HG02840 (cell line): ENCODE measurements around the gene NSG1.

Experiments used
- ATAC-seq: cut with Tn5 transposase; IDR thresholded peaks from one replicate; pipeline ENCODE4 v1.9.1; 2021; ENCODE audit warnings: mild to moderate bottlenecking, moderate library complexity, moderate number of reproducible peaks; ENCODE audit not compliant: unreplicated experiment, low FRiP score

NSG1 gene

DNA sequence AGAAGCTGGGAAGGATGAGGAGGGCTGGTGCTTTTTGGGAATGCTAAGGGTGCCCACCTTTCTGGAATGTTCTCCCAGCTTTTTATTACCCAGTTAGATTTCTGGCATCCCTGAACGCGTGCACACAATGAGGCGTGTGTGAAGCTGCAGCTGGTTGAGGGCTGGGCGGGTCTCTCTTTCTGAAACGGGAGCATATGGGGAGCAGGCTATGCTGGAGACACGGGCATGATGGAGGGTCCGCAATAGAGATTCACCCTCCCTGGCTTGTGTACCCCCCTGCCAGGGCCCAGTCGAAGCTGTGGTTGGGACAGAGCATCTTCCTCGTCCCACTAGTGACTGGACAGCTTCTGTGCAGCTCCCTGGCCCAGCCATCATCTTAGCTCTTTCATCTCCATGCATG is 8.5 kb downstream of the NSG1 start:
- no peak for ATAC-seq

DNA sequence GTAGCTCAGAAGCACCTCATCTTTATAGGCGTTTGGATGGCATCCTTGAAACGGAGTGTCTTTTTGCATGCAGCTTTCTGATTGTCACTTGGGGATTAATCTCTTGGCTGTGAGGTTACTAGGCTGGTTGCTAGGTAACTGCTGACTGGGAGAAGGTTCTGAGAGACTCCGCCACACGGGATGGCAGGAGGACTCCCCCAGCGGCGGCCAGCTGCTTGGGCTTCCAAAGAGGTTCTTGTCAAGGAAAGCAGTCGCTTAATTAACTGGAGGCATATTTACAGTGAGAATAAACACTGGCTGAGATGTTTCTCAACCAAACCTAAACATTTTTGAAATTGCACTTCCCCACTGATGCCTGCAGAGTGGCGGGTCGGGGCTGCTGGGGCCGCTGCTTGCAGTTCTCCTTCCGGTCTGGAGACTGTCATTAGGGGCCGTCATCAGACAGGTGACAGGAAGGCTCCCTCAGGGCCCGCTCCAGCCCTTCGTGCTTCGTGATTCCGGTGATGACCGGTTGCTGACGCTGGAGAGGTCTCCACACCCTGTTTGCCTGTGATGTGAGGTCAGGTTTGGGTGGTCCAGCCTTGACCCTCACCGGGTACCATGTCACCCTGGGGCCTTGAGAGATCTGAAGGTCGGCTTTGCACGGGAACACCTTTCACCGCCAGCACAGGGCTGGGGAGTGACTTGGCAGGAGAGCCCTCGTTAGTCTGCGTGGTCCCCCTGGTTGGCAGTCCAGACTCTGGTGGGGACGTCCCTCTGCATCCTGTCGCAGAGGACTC is 9.1 kb downstream of the NSG1 start:
- no peak for ATAC-seq

DNA sequence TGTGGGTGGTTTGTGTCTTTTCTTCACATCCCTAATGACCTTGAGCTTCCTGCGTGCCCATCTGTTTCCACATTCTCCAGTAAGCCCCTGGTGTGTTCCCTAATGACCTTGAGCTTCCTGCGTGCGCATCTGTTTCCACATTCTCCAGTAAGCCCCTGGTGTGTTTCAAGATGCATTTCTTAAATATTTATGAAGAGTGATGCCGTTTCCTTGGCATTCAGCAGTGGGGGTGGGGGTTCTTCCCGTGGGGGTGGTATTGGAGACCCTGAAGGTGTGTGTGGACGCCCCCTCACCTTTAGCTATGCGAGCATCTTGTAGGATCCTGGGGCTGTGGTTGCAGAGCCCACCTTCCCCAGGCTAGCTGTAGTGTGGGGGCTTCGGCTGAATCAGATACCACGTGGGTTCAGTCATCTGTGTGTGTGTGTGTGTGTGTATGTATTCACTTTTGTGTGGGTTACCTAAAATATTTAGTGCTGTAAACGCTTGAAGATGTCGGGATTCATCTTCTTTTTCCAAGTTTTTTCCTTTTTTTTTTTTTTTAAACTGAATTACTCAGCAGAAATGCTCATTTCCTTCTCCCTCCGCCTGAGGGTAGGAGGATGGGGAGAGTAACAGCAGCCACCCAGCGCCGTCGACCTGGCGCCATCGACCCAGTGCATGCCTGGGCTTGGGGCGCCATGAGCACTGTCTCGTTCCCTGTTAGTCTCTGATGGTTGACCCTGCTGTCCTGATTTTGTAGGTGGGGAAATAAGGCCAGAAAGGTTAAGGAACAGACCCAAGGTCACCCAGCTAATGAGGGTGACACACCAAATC is 9.9 kb downstream of the NSG1 start:
- ATAC-seq, result no peak

DNA sequence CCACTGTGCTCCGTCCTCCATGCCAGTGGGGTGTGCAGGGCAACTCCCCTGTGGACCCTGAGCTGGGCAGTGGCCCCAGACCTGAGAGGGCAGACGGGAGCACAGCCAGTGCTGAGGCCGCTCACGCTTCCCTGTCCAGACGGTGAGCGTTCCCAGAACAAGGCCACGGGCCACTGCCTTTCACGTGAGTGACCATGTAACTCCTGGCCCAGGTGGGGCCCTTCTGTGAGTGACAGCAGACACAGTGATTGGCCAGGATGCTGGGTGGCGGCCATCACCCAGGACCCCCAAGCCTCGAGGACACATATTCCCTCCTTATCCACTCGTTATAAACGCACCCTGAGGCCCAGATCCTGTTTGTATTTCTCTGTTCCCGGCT is 10.5 kb downstream of the NSG1 start:
- no peak for ATAC-seq

DNA sequence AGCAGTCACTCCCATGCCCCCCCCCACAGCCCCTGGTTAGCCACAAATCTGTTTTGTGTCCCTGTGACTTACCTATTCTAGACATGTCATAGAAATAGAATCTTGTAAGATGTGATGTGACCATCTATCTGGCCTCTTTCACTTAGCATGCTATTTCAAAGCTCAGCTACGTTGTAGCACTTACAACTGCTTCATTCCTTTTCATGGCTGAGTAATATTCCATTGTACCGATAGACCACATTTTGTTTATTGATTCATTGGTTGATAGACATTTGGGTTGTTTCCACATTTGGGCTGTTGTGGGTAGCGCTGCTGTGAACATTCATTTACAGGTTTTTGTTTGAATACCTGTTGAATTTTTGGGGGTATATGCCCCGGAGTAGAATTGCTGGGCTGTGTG is 11.5 kb downstream of the NSG1 start:
- ATAC-seq, result no peak

DNA sequence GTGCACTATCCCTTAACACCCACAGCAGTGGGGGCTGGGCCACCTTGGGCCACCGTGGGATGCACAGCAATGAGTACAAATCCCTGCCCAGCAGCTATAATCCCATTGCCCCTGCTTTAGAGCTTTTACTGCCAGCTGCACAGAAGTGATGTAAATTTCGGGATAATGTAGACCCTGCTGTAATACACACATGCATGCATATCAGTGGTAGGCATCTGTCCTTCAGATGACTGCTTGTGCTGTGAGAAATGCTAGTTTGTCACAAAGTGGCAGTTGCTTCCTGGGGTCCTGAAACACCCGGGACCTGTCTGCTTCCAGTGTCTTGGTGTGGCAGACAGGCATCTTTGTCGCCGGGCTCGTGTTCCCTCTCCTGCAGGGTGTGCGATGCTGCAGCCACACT is 14.1 kb downstream of the NSG1 start:
- ATAC-seq, result no peak

DNA sequence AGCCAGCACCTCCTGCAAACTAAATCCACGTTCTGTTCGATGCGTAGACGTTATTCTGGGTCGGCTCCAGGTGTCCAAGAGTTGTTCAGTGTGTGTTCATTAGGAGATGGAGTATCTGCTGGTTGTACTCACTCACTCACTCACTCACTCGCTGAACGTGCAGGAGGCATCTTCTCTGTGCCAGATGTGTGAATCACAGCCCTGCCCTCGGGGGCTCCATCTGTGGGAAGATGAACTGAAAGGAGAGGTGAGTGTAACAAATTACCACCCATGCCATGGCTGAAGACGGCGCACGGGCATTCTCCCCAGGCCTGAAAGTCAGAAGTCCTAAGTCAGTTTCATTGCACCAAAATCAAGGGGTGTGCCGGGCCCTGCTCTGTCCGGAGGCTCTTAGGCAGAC is 16.1 kb downstream of the NSG1 start:
- no peak for ATAC-seq

DNA sequence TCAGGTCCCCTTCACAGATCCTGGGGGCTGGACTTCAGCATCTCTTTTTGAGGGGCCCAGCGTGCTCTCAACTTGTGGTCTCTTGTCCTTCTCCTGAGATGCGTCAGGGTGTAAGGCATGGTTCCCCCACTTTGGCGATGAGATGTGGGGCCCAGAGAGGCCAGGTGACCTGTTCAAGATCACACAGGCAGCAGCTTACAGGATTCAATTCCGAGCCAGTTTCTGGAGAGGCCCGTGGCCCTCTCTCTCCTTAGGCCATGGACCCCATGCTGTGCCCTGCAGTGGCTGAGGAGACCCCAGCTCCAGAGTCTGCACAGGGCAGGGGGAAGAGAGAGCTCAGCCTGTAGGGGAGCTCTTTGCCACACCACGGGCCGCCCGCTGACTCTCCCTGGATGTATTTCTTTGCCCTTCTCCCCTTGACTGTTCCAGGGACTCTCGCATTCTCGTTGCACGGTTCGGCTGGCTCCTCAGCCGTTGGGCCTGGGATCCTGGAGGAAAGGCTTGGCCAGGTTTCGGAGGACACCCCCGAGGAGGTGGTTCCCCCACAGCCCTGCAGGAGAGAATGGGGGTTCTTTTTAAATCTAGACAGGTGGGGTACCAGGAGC is 18.6 kb downstream of the NSG1 start:
- ATAC-seq, result no peak

DNA sequence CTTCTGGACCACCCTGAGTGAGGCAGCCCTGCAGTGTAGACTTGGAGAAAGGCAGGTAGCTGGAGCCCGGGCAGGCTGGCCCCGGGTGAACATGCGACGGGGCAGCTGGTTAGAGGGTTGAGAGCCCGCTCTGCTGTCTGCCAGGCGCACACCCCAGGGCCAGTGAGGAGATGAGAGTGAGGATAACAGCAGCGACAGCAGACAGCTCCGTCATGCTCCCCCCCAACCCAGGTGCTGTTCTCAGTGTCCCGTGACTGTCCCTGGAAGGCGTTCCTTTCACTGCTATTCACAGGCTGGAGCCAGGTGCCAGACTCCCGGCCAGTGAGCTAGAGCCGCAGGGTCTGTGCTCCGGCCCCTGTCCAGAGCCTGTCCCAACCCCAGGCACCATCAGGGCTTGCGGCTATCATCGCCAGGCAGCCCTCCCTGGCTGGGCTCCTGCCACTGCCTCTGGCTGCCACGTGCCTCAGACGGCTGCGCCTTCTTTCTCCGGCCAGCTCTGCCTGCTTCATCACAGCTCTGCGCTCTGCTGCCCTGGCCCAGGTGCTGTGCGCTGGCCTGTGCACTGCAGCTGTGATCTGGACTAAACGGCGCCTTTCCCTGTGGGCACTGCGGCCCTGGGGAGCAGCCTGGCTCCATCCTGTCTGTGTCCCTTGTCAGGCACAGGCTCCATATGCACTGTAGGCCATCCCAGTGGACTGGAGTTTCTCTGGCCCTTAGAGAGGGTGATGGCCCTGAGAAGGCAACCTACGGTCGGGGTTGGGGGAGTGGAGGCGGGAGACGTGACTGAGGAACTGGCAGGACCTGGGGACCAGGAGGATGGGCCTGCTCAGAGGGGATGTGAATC is 19.8 kb downstream of the NSG1 start:
- ATAC-seq, result no peak

DNA sequence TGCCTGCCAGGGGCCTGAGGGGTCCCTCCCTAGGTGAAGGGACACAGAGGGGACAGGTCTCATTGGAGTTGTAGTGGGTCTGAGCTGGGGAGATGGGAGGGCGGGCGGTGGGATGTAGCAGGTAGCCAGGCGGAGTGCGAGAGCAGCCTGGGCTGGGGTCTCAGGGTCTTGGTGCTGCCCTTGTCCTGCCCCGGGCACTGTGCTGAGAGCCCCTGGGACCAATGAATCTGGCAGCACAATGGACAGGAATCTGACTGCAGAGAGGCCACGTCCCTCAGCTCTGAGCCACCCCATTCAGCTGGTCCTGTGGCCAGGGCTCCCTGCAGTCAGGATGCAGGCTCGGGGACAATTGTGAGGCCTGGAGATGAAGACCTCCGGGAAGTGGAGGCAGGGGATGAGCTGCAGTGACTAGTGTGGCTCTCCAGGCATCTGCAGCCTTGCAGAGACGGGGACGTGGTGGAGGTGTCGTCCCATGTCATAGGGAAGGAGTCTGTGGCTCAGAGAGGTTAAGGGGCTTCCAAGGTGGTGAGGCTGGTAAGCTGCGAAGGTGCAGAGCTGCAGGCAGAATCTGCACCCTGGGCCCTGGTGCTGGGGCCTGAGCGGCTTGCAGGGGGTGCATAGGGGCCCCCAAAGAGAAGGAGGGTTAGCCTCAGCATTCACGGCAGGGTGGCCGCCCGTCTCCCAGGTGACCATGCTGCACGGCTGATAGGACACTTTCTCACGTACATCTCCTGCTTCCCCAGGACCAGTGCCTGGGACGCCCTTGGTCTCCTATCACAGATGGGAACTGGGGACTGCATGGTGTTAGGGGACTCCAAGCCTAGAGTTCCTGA is 20.6 kb downstream of the NSG1 start:
- no peak for ATAC-seq

DNA sequence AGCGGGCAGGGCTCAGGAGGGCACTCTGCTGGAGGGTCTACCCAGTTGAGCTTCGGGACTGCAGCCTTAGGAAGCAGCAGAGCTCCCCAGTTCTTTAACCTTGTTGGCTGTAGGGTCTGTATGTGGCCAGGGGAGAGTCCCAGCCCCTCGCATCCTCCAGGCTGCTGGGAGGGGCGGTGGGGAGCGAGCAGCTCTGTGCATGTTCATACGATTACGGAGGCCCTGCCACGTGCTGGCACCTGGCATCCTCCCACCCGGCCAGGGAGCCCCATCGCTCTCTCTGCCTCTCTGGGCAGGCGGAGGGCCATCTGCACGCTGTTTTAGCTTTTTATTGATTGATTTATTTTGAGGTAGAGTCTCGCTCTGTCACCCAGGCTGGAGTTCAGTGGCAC is 21.2 kb downstream of the NSG1 start:
- no peak for ATAC-seq

DNA sequence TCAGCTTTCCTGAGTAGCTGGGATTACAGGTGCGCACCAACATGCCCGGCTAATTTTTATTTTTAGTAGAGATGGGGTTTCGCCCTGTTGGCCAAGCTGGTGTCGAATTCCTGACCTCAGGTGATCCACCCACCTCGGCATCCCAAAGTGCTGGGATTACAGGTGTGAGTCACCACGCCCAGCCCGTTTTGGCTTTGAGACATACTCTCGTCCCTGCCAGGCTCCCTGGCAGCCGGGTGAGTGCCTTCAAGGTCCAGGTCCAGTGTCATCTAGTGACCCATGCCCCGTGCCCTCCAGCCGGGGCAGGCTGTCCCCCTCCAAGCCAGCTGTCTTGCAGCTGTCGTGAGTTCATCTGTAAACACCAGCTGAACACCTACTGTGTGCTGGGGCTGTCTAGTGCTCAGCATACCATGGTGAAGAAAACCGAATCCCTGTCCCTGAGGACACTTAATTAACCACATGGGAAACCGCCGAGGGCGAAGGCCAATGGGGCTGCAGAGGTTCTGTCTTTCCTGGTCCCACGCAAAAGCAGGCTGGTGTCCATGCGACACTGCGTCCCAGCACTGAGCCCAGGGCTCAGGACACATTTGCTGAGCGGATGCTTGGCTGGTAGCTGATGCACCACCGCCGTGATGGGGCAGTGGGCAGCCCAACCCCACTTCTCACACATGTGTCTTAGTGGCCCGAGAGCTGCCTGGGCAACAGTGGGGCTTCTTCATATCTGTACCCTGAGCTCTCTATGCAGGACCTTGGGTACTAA is 21.9 kb downstream of the NSG1 start:
- ATAC-seq, result no peak

DNA sequence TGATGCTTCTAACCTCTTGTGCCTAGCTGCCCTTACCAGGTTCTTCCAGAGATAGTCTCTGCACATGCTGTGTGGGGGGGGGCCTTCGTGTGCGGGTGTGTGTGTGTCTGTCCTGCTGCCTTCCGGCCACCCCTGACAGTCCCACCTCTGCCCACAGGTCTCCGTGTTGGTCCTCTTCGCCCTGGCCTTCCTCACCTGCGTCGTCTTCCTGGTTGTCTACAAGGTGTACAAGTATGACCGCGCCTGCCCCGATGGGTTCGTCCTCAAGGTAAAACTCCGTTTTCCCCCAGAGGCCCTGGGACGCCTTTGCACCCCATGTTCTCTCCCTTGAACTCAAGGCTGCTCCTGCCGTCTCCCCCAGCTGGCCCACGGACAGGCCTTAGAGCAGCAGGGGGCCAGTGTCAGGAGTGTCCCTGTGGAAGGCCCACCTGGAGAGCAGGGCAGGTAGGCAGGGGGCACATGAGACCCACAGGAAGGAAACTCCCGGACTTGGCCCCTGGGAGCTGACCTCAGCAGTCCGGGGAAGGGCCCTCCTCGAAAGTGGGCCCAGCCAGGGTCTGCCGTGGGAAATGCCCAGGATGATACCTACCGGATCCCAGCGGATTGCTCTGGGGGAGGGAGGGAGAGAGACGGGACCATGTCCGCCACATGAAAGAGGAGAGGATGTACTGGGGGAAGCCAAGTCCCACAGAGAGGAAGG is 22.7 kb downstream of the NSG1 start:
- ATAC-seq, result no peak

DNA sequence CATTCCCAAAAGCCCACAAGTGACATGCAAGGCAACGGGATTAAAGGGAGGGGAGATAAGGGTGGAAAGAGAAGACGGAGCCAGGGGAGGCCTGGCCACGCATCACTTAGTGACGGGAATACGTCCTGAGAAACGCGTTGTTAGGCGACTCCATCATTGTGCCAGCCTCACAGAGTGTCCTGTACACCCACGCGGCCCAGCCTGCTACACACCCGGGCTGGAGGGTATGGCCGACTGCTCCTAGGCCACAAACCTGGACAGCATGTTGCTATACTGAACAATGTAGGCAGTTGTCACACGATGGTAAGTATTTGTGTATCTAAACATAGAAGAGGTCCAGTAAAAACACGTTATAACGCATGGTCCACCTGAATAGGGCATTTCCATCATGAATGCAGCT is 23.4 kb downstream of the NSG1 start:
- no peak for ATAC-seq

DNA sequence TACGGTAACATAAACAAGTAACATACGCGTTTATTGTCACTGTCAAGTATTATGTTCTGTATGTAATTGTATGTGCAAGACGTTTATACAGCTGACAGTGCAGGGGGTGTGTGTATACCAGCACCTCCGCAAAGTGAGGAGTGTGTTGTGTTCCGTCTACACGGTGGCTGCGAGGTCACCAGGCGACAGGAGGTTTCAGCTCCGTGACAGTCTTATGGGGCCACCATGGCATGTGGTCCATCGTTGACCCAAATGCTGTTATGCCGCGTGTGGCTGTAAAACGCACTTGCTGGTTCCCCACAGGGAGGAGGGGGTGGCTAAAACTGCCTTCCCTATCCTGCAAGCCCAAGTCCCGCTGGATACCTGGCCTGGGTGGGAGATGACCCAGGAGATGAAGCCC is 25.0 kb downstream of the NSG1 start:
- no peak for ATAC-seq

DNA sequence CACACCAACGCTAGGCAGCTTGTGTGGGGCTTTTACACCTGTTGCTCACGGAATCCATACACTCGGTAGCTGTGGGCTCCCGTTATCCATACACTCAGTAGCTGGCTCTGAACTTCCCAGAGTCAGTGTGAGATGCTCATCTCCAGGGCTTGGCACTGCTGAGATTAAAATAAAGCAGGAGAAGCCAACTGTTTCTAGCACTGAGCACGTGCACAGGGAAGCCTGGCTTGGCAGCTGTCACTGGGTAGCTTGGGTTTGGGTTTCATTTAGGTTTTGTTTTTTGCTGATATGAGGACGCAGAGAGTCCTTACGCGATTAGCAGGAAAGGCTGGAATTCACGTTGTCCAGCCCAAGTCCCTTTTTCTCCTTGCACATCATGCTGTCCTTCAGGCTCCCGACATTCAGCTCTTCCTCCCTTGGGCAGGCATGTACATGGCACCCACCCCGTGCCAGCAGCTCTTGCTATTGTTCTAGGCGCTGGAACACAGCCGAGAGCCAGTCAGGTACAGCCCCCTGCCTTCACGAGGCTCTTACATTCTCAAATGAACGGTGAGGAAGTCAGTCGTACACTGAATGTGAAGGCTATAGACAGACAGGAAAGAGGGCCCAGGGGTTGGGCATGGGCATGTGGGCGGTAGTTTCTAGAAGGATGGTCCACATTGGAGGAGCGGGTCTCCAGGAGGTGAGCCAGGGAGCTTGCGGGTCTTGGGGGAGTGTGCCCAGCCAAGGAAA is 25.9 kb downstream of the NSG1 start:
- no peak for ATAC-seq

DNA sequence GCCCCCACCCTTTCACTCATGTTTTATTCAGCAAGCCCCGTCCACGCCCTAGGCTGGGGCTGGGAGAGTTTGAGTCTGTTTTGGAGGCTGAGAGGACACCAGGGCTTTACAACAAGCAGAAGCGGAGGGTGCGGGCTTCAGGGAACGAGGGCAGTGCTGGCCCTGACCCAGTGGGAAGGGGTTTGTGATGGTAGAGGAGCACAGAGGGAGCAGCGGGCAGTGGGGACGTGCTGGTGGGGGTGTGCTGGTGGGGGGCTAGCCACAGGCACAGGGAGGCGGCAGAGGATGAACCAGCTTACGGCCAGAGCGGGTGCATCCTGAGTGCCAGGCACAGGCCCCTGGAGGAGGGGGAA is 26.4 kb downstream of the NSG1 start:
- ATAC-seq, result no peak

DNA sequence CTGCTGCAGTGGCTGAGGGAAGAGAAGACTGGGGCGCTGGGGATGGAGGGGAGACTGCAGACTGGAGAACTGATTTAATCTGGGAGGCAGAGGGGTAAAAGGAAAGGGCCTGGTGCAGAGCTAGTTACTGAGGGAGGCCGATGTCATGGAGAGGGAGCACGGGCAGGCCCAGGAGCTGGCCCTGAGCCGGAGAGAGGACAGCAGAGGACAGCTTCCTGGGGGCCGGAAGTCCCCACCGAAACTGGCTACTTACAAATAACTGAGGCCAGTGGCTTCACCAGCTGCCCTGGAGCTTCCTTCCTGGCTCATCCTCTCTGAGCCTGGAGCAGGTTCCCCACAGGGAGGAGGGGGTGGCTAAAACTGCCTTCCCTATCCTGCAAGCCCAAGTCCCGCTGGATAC is 26.9 kb downstream of the NSG1 start:
- no peak for ATAC-seq
